Astrocyte (in vitro differentiated cells and primary cell): ENCODE data around the gene PDZRN4.

Experiments
- EZH2 ChIP-seq: IDR thresholded peaks from 2 replicates; pipeline ENCODE4 v1.6.1; 2012; ENCODE audit warnings: mild to moderate bottlenecking, low read length, inconsistent platforms; ENCODE audit not compliant: insufficient read depth
- TF ChIP-seq, protein P1 (sequence below): IDR thresholded peaks from 2 replicates; pipeline ENCODE4 v1.5.1; 2011; ENCODE audit warnings: low read depth, mild to moderate bottlenecking, inconsistent platforms, low read length, moderate library complexity; ENCODE audit not compliant: insufficient read depth

DNA sequence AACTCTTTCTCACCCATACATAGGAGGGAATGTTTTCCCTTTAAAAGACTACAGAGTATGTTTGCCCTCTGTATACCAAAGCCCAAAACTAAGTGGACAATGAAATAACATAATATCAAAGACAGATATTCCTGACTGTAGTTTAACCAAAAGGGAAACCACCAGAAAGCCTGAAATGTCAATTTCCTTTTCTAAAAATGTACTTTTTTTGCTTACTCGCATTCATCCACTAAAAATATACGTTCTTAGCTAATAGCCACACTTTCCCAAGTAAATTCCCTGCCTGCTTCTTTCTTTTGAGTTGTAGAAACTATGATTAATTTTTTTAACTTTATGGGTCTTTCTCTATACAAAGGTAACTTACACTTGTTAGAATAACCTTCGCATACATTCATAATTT, 280.2 kb downstream of the PDZRN4 start:
- TF ChIP-seq, protein P1, sequence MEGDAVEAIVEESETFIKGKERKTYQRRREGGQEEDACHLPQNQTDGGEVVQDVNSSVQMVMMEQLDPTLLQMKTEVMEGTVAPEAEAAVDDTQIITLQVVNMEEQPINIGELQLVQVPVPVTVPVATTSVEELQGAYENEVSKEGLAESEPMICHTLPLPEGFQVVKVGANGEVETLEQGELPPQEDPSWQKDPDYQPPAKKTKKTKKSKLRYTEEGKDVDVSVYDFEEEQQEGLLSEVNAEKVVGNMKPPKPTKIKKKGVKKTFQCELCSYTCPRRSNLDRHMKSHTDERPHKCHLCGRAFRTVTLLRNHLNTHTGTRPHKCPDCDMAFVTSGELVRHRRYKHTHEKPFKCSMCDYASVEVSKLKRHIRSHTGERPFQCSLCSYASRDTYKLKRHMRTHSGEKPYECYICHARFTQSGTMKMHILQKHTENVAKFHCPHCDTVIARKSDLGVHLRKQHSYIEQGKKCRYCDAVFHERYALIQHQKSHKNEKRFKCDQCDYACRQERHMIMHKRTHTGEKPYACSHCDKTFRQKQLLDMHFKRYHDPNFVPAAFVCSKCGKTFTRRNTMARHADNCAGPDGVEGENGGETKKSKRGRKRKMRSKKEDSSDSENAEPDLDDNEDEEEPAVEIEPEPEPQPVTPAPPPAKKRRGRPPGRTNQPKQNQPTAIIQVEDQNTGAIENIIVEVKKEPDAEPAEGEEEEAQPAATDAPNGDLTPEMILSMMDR, result no peak
- TF ChIP-seq EZH2, result no peak
